Stimulated activated CD8-positive, alpha-beta memory T cell treated with anti-CD3 and anti-CD28 coated beads, Interleukin-15, amount 100 ng/mL, for 24 hours (primary cell): ENCODE data around the gene STARD9.
"Not testable (repeated sequence)": the region's sequence is repeated elsewhere in the genome, so short reads cannot be mapped to it uniquely, and the experiment has no call there.

Source experiments
- DNase-seq: peaks from one replicate; pipeline ENCODE4 v3.0.0-alpha.2; 2020; ENCODE audit warnings: low read depth

The STARD9 gene

DNA sequence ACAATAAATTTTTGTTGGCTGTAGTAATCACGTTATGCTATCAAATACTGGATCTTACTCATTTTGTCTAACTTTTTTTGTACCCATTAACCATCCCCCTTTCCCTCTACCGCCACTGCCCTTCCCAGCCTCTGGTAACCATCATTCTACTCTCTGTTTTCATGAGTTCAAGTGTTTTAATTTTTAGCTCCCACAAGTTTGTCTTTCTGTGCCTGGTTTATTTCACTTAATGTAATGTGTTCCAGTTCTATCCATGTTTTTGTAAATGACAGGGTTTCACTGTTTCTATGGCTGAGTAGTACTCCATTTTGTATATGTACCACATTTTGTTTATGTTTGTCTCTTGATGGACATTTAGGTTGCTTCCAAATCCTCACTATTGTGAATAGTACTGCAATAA, 52.1 kb downstream of the STARD9 start:
- DNase-seq: no peak

DNA sequence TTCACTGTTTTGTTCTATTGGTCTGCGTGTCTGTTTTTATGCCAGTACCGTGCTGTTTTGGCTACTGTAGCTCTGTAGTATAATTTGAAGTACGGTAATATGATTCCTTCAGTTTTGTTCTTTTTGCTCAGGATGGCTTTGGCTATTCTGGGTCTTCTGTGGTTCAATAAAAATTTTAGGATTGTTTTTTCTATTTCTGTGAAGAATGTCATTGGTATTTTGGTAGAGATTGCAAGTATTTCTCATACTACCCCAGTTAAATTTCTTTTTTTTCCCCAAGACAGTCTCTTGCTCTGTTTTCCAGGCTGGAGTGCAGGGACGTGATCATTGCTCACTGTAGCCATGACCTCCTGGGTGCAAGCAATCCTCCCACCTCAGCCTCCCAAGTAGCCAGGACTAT, 53.4 kb downstream of the STARD9 start:
- DNase-seq: no peak

DNA sequence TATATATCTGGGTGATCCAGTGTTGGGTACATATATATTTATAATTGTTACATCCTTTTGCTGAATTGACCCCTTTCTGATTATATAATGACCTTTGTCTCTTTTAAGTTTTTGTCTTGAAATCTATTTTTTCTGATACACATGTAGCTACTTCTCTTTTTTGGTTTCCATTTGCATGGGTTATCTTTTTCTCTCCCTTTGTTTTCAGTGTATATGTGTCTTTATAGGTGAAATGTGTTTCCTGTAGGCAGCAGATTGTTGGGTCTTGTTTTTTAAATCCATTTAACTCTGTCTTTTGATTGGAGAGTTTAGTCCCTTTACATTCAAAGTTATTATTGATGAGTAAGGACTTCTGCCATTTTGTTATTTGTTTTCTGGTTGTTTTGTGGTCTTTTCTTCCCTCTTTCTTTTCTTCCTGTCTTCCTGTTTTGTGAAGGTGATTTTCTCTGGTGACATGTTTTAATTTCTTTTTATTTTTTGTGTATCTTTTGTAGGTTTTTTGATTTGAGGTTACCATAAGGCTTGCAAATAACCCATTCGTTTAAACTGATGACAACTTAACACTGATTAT, 56.8 kb downstream of the STARD9 start:
- DNase-seq: no peak

DNA sequence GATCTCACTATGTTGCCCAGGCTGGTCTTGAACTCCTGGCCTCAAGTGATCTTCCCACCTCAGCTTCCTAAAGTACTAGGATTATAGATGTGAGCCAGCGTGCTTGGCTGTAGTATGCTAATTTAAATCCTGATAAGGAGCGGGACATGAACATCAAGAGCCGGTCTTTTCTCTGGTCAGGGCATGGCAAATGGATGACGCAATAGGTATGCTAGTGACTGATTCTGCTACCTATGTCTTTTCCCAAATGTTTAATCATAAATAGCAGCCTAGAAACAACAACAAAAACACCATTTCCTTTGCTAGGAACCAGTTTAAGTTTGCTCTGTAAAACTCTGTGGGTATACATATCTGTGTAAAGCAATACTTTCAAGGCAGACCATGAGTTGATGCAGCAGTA, 64.7 kb downstream of the STARD9 start:
- DNase-seq: no peak

DNA sequence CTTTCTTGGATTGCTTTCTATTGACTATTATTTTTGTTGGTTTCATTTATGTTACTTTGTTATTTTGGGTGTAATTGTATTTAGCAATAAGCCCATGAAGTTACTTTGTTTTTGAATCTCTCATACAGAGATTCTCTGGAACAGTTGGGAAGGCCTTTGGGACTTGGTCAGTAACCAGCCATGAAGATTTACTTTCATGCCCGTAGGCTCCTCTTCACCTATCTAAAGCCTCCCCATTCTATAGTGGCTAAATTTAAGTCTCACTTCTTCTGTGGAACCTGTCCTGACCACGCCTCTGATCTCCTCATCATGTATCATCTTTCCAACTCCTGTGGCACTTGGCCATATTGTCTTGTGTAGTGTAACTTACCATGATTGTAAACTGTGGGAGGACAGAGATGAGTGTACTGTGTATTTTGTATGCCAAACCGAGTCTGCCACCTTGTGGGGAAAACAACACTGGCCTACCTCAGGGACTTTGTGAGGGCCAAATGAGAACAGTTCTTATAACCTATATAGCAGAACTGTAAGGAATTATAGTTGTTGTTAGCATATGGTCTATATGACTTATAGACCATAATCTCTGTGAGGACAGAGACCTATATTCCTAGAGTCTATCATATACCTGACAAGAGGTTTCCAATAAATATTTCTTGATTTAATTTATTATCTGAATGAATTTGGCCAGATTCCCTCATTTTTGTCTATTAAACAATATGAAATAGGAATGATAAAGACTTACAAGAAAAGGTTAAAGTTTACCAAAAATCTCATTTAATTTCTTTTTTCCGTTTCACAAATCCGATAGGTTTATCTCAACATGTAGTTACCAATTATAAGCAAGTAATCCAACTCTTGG, 75.0 kb downstream of the STARD9 start:
- no peak for DNase-seq

DNA sequence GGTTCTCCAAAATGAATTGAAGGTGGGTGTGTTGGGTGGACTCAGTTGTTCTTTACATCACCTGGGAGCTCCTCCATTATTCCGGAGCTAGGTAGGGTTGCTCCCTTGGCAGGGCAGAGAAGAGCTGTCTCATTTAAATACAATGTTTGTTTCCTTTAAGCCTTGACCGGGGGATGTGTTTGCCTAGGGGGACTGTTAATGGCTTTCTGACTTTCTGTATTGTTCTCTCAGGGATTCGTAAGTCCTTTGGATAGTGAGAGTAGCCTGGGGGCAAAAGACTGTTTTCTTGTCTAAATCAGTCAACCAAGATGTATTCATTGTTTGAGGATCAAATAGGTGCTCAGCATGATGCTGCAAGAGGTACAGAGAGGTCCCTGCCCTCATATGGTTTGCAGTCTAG, 90.4 kb downstream of the STARD9 start:
- DNase-seq: no peak

DNA sequence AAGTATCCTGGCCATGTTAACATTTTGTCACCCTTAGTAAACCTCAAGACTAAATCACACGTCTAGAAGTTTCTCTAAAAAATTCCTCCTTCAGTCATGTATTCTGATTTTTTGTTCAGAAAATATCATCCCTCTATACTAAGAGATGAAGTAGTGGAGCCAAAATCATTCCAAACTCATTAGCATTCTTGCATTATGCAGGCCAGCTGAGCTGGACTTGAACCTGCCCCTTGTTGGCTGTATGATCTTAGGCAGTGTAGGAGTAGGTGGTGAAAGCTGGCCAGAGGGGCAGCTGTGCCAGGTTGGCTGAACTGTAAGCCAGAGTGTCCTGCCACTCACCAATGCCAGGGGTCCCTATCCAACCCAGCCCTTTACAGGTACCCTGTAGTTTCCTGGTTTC, 92.4 kb downstream of the STARD9 start:
- no peak for DNase-seq

DNA sequence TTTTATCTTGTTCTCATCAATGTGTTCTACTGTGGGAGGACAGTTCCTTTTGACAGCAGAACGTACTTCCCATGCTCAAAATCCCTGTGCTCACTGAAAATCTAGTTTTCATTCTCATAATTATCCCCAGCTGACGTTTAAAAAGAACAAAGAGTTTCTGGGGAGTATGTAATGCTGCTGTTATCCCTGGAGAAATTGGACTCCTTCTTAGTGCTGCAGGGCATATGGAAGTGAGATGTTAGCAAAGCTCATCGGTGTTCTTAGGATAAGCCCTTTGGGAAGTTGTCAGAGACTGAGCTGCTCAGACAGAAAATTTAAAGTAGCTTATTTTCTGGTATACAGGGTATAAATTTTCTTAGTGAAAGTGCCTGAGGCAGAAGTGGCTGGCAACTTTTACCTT, 95.0 kb downstream of the STARD9 start:
- no peak for DNase-seq

DNA sequence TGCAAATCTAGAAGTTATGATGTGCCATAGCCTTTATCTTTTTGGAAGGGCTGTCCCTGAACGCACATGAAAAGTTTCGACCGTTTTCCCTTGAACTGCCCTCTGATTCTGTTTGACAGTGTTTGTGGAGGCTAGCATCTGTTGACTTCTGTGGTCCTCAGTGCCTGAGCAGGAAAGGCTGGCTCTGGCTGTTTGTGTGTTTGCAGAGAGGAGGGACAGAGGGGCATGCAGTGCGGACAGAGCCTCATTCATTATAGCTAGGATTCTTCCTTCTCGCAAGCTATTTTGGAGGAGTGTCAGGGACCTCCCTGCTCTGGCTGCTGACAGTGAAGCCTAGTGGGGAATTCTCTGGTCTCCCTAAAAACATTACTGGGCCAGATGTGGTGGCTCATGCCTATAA, 97.0 kb downstream of the STARD9 start:
- DNase-seq: no peak

DNA sequence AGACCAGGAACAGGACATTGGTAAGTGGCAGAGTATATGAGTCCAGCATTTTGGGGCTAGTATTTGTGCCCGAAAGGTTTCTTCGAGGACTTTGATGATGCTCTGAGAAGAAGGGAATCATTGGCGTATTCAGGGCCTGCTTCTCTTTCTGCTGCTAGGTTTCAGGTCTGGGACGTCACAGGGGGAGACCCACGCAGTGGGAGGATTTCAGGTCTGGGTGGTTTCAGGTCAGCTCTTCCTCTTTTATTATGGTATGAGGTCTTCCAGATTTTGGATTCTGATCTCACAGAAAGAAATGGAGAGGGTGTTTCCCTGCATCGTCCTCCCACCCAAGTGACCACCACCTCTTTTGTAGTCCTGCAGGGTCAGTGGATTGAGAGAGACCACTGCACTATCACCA, 99.1 kb downstream of the STARD9 start:
- no peak for DNase-seq

DNA sequence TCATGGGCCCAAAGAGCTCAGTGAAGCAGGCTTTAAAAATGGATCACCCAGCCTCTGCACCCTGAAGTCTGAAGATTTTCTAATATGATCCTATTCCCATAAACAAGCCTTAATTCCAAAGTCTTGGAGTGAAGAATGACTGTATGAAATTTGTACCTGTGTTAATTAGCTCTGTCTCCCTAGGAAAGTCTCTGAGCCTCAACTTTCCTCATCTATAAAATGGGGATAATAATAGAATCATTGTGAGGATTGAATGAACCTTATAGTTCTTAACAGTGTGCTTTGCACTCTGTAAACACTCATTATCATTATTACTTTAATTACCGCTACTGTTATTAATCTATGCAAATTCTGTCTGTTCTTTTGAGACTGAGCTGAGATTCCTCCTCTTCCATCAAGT, 99.6 kb downstream of the STARD9 start:
- no peak for DNase-seq

DNA sequence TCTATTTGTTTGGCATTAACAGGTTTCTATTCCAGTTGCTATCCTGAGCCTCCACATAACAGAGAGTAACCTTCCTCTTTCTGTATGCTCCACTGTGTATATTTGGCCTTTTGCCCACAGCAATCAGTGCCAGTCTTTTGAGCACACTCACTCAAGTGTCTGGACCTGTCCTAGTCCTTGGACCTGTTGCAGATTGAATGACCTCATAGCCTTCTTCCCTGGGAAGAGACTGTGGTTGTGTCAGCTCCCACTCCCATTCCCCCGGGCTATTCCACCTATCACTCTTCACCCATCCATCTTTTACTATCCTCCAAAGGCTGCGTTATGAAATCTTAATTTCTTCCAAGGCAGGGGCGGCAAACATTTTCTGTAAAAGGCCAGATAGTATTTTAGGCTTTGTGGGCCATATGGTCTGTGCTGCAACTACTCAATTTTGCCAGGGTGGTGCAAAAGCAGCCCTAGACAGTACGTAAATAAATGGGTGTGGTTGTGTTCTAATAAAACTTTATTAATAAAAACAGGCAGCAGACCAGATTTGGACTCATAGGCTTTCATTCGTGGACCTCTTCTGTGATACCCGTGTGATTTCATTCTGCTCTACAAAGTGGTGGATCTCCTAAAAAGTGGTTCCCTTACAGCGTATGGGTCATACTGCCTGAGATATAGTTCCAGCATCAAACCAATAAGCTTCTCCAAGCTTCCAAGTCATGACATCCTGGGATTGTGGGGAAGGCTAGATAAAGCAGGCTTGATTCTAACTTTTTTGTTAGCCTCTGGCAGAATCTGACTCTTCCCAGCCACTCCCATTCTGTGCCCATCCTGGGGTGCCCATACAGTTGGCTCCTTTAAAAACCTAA, 104.1 kb downstream of the STARD9 start:
- DNase-seq: no peak

DNA sequence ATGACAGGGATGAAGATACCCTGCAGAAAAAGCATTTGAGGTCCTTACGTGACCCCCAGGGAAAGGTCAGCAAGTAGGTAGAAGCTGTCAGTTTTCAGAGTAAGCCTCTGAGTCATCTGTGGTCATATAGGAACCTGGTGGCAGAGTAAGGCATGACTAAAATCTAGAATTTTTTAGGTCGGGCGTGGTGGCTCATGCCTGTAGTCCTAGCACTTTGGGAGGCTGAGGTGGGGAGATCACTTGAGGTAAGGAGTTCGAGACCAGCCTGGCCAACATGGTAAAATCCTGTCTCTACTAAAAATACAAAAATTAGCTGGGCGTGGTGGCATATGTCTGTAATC, 104.7 kb downstream of the STARD9 start:
- not testable (repeated sequence) for DNase-seq

DNA sequence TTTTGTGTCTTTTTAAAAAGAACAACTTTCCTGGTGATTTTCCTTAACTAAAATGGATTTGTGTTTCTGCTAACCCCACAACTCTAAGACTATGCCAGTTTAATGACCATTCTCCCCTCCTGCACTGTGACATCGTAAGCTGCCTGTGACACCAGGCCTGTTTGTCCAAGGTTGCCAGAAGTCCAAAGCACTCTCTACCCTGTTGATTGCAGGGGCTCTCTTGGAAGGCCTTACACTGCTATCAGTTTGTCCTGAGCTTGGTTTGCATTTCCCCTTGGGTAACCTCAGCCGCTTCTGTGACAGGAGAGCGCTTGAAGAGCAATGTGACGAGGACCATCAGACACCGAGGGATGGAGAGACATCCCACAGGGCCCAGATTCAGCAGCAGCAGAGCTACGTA, 105.7 kb downstream of the STARD9 start:
- DNase-seq: no peak

DNA sequence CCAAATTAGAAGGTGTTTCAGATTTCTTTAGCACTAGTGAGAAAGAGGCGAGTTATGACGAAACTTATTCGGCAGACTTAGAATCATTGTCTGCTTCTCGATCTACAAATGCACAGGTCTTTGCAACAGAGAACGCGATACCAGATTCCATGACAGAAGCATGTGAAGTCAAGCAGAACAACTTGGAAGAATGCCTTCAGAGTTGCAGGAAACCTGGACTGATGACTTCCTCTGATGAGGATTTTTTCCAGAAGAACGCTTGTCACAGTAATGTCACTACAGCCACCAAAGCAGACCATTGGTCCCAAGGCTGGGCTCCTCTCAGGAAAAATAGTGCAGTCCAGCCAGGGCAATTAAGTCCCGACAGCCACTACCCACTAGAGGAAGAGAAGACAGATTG, 110.9 kb downstream of the STARD9 start:
- no peak for DNase-seq

DNA sequence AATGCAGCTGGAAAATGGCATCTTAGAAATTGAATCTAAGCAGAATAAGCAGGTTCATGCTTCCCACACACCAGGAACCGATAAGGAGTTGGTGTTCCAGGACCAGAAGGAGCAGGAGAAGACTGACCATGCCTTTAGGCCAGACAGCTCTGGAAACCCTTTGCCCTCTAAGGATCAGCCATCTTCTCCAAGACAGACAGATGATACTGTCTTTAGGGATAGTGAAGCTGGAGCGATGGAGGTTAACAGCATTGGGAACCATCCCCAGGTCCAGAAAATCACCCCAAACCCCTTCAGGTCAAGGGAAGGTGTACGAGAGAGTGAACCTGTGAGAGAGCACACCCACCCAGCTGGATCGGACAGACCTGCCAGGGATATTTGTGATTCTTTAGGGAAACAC, 112.3 kb downstream of the STARD9 start:
- DNase-seq: no peak

DNA sequence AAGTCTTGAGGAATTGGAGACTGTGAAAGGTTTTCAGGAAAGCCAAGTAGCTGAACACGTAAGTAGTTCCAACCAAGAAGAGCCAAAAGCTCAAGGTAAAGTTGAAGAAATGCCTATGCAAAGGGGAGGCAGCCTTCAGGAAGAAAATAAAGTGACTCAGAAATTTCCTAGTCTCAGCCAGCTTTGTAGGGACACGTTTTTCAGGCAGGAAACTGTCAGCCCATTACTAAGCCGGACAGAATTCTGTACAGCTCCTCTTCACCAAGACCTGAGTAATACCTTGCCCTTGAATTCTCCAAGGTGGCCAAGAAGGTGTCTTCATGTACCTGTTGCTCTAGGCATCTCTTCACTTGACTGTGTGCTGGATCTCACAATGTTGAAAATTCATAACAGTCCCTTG, 112.9 kb downstream of the STARD9 start:
- DNase-seq: no peak

DNA sequence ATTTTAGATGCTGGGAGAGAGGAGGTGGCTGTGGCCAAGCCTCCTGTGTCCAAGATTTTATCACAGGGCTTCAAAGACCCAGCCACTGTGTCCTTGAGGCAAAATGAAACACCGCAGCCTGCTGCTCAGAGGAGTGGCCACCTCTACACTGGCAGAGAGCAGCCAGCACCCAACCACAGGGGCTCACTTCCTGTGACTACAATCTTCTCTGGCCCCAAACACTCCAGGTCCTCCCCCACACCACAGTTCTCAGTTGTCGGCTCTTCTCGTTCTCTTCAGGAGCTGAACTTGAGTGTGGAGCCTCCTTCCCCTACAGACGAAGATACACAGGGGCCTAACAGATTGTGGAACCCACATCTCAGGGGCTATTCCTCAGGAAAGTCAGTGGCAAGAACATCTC, 115.9 kb downstream of the STARD9 start:
- DNase-seq: no peak

DNA sequence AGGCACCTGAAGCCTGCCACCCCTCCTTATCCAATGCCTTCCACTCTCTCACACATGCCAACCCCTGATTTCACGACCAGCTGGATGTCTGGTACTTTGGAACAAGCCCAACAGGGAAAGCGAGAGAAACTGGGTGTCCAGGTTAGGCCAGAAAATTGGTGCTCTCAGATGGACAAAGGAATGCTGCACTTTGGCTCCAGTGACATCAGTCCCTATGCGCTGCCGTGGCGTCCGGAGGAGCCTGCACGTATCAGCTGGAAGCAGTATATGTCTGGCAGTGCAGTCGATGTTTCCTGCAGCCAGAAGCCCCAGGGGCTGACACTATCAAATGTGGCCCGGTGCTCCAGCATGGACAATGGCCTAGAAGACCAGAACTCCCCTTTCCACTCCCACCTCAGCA, 116.4 kb downstream of the STARD9 start:
- no peak for DNase-seq

DNA sequence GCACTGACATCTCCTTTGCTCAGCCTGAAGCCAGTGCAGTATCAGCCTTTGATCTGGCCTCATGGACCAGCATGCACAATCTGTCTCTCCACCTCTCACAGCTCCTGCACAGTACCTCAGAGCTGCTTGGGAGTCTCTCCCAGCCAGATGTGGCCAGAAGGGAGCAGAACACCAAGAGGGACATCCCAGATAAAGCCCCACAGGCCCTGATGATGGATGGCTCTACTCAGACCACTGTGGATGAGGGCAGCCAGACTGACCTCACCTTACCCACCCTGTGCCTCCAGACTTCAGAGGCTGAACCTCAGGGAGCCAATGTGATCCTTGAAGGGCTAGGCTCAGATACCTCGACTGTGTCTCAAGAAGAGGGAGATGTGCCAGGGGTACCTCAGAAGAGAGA, 117.1 kb downstream of the STARD9 start:
- DNase-seq: no peak

DNA sequence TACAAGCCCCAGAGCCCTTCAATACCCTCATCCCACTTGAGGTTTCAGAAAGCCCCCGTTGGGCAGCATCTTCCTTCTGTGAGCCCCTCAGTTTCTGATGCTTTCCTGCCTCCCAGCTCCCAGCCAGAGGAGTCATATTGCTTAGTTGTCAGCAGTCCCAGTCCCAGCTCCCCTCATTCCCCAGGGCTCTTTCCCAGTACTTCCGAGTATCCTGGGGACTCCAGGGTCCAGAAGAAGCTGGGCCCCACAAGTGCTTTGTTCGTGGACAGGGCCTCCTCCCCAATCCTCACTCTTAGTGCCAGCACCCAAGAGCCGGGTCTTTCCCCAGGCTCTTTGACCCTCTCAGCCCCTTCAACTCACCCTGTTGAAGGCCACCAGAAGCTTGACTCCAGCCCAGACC, 117.6 kb downstream of the STARD9 start:
- no peak for DNase-seq

DNA sequence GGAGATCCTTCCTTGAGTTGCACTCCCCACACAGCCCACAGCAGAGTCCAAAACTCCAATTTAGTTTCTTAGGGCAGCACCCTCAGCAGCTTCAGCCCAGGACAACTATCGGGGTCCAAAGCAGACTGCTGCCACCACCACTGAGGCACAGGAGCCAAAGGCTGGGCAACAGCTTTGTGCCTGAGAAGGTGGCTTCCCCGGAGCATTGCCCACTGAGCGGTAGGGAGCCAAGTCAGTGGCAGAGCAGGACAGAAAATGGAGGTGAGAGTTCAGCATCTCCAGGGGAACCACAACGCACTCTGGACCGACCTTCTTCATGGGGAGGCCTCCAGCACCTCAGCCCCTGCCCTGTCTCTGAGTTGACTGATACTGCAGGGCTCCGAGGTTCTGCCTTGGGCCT, 118.1 kb downstream of the STARD9 start:
- no peak for DNase-seq

DNA sequence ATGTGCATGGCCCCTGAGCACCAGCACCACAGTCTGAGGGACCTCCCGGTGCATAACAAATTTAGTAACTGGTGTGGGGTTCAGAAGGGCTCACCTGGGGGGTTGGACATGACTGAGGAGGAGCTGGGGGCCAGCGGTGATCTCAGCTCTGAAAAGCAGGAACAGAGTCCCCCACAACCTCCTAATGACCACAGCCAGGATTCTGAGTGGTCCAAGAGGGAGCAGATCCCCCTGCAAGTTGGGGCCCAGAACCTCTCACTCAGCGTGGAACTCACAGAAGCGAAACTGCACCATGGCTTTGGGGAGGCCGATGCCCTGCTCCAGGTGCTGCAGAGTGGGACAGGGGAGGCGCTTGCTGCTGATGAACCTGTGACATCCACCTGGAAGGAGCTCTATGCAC, 118.5 kb downstream of the STARD9 start:
- DNase-seq: no peak
